IPS-18a (cell line): ENCODE data around the gene CDH11.

Experiments
- H3K27ac ChIP-seq: one replicate; pipeline ENCODE4 v1.5.1; 2013; ENCODE audit warnings: low read length
- H3K27me3 ChIP-seq: one replicate; pipeline ENCODE4 v1.6.1; 2013; ENCODE audit warnings: mild to moderate bottlenecking, low read length; ENCODE audit not compliant: control insufficient read depth, insufficient read depth
- H3K36me3 ChIP-seq: one replicate; pipeline ENCODE4 v1.6.1; 2013; ENCODE audit warnings: low read depth, low read length; ENCODE audit not compliant: control insufficient read depth
- H3K4me1 ChIP-seq: one replicate; pipeline ENCODE4 v1.6.1; 2013; ENCODE audit warnings: low read depth, low read length; ENCODE audit not compliant: control insufficient read depth
- H3K4me3 ChIP-seq: one replicate; pipeline ENCODE4 v1.5.1; 2013; ENCODE audit warnings: low read length
- H3K9ac ChIP-seq: one replicate; pipeline ENCODE4 v1.6.1; 2013; ENCODE audit warnings: mild to moderate bottlenecking, low read length, moderate library complexity
- H3K9me3 ChIP-seq: one replicate; pipeline ENCODE4 v1.6.1; 2013; ENCODE audit warnings: low read depth, low read length; ENCODE audit not compliant: control insufficient read depth

Gene CDH11, protein sequence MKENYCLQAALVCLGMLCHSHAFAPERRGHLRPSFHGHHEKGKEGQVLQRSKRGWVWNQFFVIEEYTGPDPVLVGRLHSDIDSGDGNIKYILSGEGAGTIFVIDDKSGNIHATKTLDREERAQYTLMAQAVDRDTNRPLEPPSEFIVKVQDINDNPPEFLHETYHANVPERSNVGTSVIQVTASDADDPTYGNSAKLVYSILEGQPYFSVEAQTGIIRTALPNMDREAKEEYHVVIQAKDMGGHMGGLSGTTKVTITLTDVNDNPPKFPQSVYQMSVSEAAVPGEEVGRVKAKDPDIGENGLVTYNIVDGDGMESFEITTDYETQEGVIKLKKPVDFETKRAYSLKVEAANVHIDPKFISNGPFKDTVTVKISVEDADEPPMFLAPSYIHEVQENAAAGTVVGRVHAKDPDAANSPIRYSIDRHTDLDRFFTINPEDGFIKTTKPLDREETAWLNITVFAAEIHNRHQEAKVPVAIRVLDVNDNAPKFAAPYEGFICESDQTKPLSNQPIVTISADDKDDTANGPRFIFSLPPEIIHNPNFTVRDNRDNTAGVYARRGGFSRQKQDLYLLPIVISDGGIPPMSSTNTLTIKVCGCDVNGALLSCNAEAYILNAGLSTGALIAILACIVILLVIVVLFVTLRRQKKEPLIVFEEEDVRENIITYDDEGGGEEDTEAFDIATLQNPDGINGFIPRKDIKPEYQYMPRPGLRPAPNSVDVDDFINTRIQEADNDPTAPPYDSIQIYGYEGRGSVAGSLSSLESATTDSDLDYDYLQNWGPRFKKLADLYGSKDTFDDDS

GRCh38 chr16:65121870-65122723 is at the start of gene CDH11:
Gene CDH11 (minus strand): TSS chr16:65122063. CDS start chr16:65004869, 117,194 bp downstream.
- H3K27ac ChIP-seq: no peak within 1 kb of the TSS
- peak within 1 kb of the TSS; percentile 46 for H3K9ac ChIP-seq
- peak within 1 kb of the TSS; percentile 83 for H3K4me3 ChIP-seq

DNA sequence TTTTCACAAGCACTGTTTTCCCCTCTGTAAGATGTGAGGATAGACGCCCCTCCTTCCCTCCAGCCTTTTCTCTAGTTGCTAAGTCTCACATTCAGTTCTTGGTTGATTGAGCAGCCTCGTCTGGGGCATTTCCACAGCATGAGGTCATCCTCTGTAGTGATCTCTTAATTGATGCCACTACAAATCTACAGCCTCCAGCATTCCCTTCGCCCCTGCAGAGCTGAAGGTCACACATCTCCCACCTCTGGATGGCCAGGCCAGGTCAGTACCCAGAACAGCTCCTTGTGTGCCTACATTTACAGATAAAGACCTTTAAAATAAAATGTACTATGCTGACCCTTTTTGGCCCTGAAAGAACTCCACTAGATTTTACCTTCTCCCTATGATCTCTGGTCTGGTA is 32.5 kb upstream of the CDH11 start:
- Histone ChIP-seq H3K9ac (no peak overlapping the region), H3K27ac (no peak overlapping the region), H3K9me3 (no peaks in the 10 kb centered on the region), H3K36me3 (no peaks in the 10 kb centered on the region), H3K27me3 (no peaks in the 10 kb centered on the region), H3K4me1 (peaks cover 12% of the 10 kb centered on the region), H3K4me3 (no peak overlapping the region)

More at GRCh38 chr16:65121870-65122723, at the start of gene CDH11:
- H3K27me3 ChIP-seq: peaks cover 75% of the 10 kb centered on the region
- H3K36me3 ChIP-seq: no peaks in the 10 kb centered on the region
- peaks cover 21% of the 10 kb centered on the region for H3K4me1 ChIP-seq
- H3K9me3 ChIP-seq: no peaks in the 10 kb centered on the region

- H3K4me1 ChIP-seq: peaks cover 12% of the 10 kb centered on the region
- H3K36me3 ChIP-seq: no peaks in the 10 kb centered on the region
- no peak overlapping the region for H3K27ac ChIP-seq
- no peak overlapping the region for H3K4me3 ChIP-seq
- no peaks in the 10 kb centered on the region for H3K27me3 ChIP-seq
- H3K9ac ChIP-seq: no peak overlapping the region
- H3K9me3 ChIP-seq: no peaks in the 10 kb centered on the region
Observed at GRCh38 chr16:65153365-65154105, 31.7 kb upstream of the CDH11 start.

- Histone ChIP-seq H3K27me3 (no peaks in the 10 kb centered on the region), H3K9me3 (no peaks in the 10 kb centered on the region), H3K9ac (no peak overlapping the region), H3K36me3 (no peaks in the 10 kb centered on the region), H3K4me3 (no peak overlapping the region), H3K4me1 (peaks cover 2% of the 10 kb centered on the region), H3K27ac (no peak overlapping the region)
Observed at GRCh38 chr16:65148804-65149203, 26.9 kb upstream of the CDH11 start.

DNA sequence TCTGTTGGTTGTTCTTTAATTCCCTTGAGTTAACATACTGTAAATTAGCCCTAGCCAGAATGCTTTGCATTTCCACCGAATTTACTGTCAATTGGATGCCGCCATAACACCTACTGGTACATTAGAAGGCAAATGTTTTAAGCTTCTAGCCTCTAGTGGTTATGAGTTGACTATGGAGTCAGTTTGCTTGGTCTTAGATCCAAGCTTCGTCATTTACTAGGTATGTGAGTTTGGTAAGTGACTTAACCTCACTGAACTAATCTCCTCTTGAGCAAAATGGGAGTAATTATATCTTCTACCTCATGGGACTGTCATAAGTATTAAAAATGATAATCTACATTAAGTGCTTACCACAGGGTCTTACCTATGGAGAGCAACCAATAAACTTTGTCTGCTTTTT is 20.4 kb upstream of the CDH11 start:
- H3K27ac ChIP-seq: no peak overlapping the region
- H3K9me3 ChIP-seq: no peaks in the 10 kb centered on the region
- H3K9ac ChIP-seq: no peak overlapping the region
- no peaks in the 10 kb centered on the region for H3K36me3 ChIP-seq
- no peaks in the 10 kb centered on the region for H3K4me1 ChIP-seq
- H3K27me3 ChIP-seq: no peaks in the 10 kb centered on the region
- H3K4me3 ChIP-seq: no peak overlapping the region

- no peaks in the 10 kb centered on the region for H3K4me1 ChIP-seq
Observed at GRCh38 chr16:65136681-65137080, 14.8 kb upstream of the CDH11 start.

DNA sequence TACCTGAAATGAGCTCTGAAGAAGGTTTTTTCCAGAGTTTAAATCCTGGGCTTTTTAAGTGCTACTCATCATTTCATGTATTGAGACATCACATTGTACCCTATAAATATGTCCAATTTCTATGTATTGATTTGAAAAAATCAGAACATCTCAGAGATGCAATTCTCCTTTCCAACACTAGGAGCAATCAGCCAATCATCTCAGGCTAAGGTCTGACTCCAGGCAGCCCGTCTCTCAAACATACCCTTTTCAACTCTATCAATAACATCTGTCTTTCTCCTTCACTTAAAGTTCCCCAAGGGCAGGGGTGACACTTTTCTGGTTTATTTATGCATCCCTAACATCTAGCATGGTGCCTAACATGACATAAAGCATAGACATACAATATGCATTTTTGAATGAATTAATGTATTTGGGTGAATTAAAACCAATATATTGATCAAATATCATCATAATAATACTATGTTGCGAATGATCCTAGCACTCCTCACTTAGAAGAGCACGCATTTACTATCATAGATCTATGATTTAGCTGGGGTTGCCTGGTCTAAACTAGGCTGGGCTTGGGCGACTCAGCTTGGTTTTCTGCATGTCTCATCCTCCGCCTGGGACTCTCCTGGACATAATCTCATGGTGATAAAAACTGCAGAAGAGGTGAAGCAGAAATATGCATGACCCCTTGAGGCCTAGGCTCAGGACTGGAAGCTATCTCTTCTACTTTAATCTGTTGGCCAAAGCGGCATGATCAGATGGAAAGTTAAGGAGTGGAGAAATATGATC is 5.2 kb upstream of the CDH11 start:
- Histone ChIP-seq H3K9ac (no peak overlapping the region), H3K4me3 (no peak overlapping the region), H3K4me1 (peaks cover 3% of the 10 kb centered on the region), H3K9me3 (no peaks in the 10 kb centered on the region), H3K27me3 (peaks cover 41% of the 10 kb centered on the region), H3K27ac (no peak overlapping the region), H3K36me3 (no peaks in the 10 kb centered on the region)

More at GRCh38 chr16:65136681-65137080, 14.8 kb upstream of the CDH11 start:
- Histone ChIP-seq H3K9ac (no peak overlapping the region), H3K27ac (no peak overlapping the region), H3K9me3 (no peaks in the 10 kb centered on the region), H3K4me3 (no peak overlapping the region), H3K36me3 (no peaks in the 10 kb centered on the region), H3K27me3 (no peaks in the 10 kb centered on the region)

GRCh38 chr16:65125871-65126270 is 4.0 kb upstream of the CDH11 start:
- peaks cover 50% of the 10 kb centered on the region for H3K27me3 ChIP-seq
- H3K27ac ChIP-seq: no peak overlapping the region
- H3K4me1 ChIP-seq: peaks cover 3% of the 10 kb centered on the region
- no peak overlapping the region for H3K4me3 ChIP-seq
- H3K36me3 ChIP-seq: no peaks in the 10 kb centered on the region
- no peak overlapping the region for H3K9ac ChIP-seq
- H3K9me3 ChIP-seq: no peaks in the 10 kb centered on the region

DNA sequence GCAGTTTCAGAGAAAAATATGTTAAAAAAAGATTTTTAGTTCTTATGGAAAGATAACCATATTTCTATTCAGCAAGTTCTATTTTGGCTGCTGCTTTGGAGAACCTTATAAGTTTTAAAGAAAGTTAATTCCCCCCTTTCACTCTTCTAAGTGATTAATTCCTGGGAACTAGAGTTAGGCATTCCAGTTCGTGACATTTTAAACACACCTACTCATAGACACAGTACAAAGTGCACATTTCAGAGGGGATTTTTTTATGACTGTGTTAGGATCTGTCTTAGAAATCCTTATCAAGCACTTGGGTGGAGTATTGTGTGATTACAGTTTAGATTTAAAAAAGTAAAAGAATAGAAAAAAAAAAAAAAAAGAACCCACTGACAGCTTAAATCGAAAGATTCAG is 3.5 kb upstream of the CDH11 start:
- no peak overlapping the region for H3K9ac ChIP-seq

GRCh38 chr16:65124596-65124995 is 2.7 kb upstream of the CDH11 start:
- no peaks in the 10 kb centered on the region for H3K36me3 ChIP-seq
- H3K4me3 ChIP-seq: no peak overlapping the region
- no peaks in the 10 kb centered on the region for H3K9me3 ChIP-seq
- peaks cover 12% of the 10 kb centered on the region for H3K4me1 ChIP-seq
- no peak overlapping the region for H3K9ac ChIP-seq
- H3K27ac ChIP-seq: no peak overlapping the region
- peaks cover 63% of the 10 kb centered on the region for H3K27me3 ChIP-seq

More for the DNA sequence above, 3.5 kb upstream of the CDH11 start:
- H3K36me3 ChIP-seq: no peaks in the 10 kb centered on the region
- H3K9me3 ChIP-seq: no peaks in the 10 kb centered on the region
- no peak overlapping the region for H3K4me3 ChIP-seq
- H3K4me1 ChIP-seq: peaks cover 5% of the 10 kb centered on the region
- H3K27ac ChIP-seq: no peak overlapping the region
- peaks cover 56% of the 10 kb centered on the region for H3K27me3 ChIP-seq
